Activated T-cell treated with anti-CD3 and anti-CD28 coated beads, Interleukin-2, amount 50 U/mL, for 24 hours (primary cell): Measurements from ENCODE around the gene LTBP1.
"Not testable (repeated sequence)": the region's sequence is repeated elsewhere in the genome, so short reads cannot be mapped to it uniquely, and the experiment has no call there.

Experiments used
- DNase-seq: peaks from one replicate; pipeline ENCODE4 v3.0.0-alpha.2; 2020
- H3K27ac Mint-ChIP-seq: 2 replicates; pipeline ENCODE4 v1.8.0; 2020; ENCODE audit warnings: mild to moderate bottlenecking, mixed read lengths
- H3K27me3 Mint-ChIP-seq: 2 replicates; pipeline ENCODE4 v1.8.0; 2020; ENCODE audit warnings: mixed read lengths
- H3K36me3 Mint-ChIP-seq: 2 replicates; pipeline ENCODE4 v1.8.0; 2020; ENCODE audit warnings: low read depth, mixed read lengths
- H3K4me1 Mint-ChIP-seq: 2 replicates; pipeline ENCODE4 v1.8.0; 2020; ENCODE audit warnings: low read depth, mixed read lengths
- H3K4me3 Mint-ChIP-seq: 2 replicates; pipeline ENCODE4 v1.8.0; 2020; ENCODE audit warnings: mild to moderate bottlenecking, moderate library complexity, mixed read lengths
- H3K9me3 Mint-ChIP-seq: 2 replicates; pipeline ENCODE4 v1.8.0; 2020; ENCODE audit warnings: mixed read lengths

Gene LTBP1

DNA sequence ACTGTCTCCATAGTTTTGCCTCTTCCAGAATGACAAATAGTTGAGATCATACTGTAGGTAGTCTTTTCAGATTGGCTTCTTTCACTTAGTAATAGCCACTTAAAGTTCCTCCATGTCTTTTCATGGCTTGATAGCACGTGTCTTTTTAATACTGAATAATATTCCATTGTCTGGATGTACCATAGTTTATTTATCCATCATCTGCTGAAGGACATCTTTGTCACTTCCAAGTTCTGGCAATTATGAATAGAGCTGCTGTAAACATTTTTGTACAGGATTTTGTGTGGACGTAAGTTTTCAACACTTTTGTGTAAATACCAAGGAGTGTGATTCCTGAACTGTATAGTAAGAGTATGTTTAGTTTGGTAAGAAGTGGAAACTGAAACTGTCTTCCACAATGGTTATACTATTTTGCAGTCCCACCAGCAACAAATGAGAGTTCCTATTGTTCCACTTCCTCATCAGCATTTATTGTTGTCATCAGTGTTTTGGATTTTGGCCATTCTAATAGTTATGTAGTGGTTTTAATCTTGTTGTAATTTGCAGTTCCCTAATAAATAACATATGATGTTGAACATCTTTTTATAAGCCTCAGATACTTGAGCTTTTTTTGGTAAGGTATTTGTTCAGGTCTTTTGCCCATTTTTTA, 18.9 kb downstream of the LTBP1 start:
- H3K27ac Mint-ChIP-seq = no peak overlapping the region
- H3K27me3 Mint-ChIP-seq = peaks cover 4% of the 10 kb centered on the region
- H3K4me3 Mint-ChIP-seq = no peak overlapping the region
- H3K36me3 Mint-ChIP-seq = no peaks in the 10 kb centered on the region
- H3K4me1 Mint-ChIP-seq = no peaks in the 10 kb centered on the region
- DNase-seq = no peak
- no peaks in the 10 kb centered on the region for H3K9me3 Mint-ChIP-seq

GRCh38 chr2:32969444-32970162, 22.9 kb downstream of the LTBP1 start:
- Mint-ChIP-seq H3K4me1 (no peaks in the 10 kb centered on the region), H3K27me3 (peaks cover 12% of the 10 kb centered on the region), H3K9me3 (peaks cover 7% of the 10 kb centered on the region), H3K27ac (no peak overlapping the region), H3K4me3 (no peak overlapping the region), H3K36me3 (no peaks in the 10 kb centered on the region)
- no peak for DNase-seq

DNA sequence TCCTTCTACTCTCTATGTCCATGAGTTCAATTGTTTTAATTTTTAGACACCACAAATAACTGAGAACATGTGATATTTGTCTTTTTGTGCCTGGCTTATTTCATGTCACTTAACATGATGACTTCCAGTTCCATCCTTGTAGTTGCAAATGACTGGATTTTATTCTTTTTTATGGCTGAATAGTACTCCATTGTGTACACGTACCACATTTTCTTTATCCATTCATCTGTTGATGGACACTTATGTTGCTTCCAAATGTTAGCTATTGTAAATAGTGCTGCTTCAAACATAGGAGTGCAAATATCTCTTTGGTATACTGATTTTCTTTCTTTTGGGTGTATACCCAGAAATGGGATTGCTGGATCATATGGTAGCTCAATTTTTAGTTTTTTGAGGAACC, 27.0 kb downstream of the LTBP1 start:
- H3K36me3 Mint-ChIP-seq, H3K4me1 Mint-ChIP-seq, DNase-seq, H3K4me3 Mint-ChIP-seq, H3K27ac Mint-ChIP-seq: not testable (repeated sequence)
- peaks cover 26% of the 10 kb centered on the region for H3K27me3 Mint-ChIP-seq
- H3K9me3 Mint-ChIP-seq = peaks cover 11% of the 10 kb centered on the region

- Mint-ChIP-seq H3K4me3 (no peak overlapping the region), H3K9me3 (peaks cover 11% of the 10 kb centered on the region), H3K4me1 (no peaks in the 10 kb centered on the region), H3K27me3 (peaks cover 29% of the 10 kb centered on the region), H3K36me3 (no peaks in the 10 kb centered on the region), H3K27ac (no peak overlapping the region)
- no peak for DNase-seq
Measured at GRCh38 chr2:32976409-32977063, 29.8 kb downstream of the LTBP1 start.

- Mint-ChIP-seq H3K4me3 (no peak overlapping the region), H3K9me3 (peaks cover 11% of the 10 kb centered on the region), H3K27ac (no peak overlapping the region), H3K27me3 (peaks cover 35% of the 10 kb centered on the region), H3K4me1 (no peaks in the 10 kb centered on the region), H3K36me3 (no peaks in the 10 kb centered on the region)
- DNase-seq = no peak
Measured at GRCh38 chr2:32977228-32977758, 30.5 kb downstream of the LTBP1 start.

DNA sequence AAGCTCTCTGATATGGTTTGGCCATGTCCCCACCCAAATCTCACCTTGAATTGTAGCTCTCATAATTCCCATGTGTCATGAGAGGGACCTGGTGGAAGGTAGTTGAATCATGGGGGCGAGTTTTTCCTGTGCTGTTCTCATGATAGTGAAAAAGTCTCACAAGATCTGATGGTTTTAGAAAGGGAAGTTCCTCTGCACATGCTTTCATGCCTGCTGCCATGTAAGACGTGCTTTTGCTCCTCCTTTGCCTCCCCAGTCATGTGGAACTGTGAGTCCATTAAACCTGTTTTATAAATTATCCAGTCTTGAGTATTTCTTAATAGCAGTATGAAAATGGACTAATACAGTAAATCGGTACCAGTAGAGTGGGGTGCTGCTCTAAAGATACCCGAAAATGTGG, 34.9 kb downstream of the LTBP1 start:
- DNase-seq = no peak
- H3K9me3 Mint-ChIP-seq = no peaks in the 10 kb centered on the region
- no peak overlapping the region for H3K27ac Mint-ChIP-seq
- no peaks in the 10 kb centered on the region for H3K36me3 Mint-ChIP-seq
- H3K4me1 Mint-ChIP-seq = no peaks in the 10 kb centered on the region
- no peak overlapping the region for H3K4me3 Mint-ChIP-seq
- H3K27me3 Mint-ChIP-seq = peaks cover 43% of the 10 kb centered on the region

DNA sequence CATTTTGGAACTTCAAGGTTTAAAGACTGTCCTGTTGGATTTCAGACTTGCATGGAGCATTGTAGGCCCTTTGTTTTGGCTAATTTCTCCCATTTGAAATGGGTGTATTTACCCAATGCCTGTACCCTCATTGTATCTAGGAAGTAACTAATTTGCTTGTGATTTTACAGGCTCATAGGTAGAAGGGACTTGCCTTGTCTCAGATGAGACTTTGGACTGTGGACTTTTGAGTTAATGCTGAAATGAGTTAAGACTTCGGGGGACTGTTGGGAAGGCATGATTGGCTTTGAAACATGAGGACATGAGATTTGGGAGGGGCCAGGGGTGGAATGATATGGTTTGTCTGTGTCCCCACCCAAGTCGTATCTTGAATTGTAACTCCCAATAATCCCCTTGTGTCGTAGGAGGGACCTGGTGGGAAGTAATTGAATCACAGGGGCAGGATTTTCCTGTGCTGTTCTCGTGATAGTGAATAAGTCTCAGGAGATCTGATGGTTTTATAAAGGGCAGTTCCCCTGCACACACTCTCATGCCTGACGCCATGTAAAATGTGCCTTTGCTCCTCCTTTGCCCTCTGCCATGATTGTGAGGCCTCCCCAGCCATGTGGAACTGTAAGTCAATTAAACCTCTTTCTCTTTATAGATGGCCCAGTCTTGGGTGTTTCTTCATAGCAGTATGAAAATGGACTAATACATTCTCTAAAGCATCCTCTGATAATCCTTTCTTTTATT, 36.6 kb downstream of the LTBP1 start:
- not testable (repeated sequence) for H3K36me3 Mint-ChIP-seq, DNase-seq, H3K9me3 Mint-ChIP-seq, H3K4me1 Mint-ChIP-seq, H3K27ac Mint-ChIP-seq, H3K4me3 Mint-ChIP-seq
- peaks cover 45% of the 10 kb centered on the region for H3K27me3 Mint-ChIP-seq

- DNase-seq = no peak
- Mint-ChIP-seq H3K4me3 (no peak overlapping the region), H3K9me3 (no peaks in the 10 kb centered on the region), H3K4me1 (no peaks in the 10 kb centered on the region), H3K27me3 (peaks cover 36% of the 10 kb centered on the region), H3K36me3 (no peaks in the 10 kb centered on the region), H3K27ac (no peak overlapping the region)
Measured at GRCh38 chr2:32986480-32986879, 39.7 kb downstream of the LTBP1 start.

DNA sequence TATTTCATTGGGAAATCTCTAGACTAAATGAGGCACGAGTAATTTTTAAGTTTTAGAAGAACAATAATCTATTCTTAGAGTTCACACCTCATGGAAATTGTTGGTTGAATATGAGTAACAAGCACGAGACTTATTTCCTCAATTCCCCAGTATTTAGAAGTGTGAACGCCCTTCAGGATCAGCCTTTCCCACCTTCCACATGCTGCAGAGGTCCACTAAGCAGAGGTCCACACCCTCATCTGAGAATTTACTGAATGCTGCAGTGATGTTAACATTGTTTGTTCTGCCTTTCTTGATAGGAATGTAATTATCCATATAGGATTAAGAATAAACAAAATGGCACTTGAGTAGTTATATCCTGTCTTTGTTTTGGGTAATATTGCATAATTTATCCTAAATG, 41.8 kb downstream of the LTBP1 start:
- Mint-ChIP-seq H3K27ac (no peak overlapping the region), H3K36me3 (no peaks in the 10 kb centered on the region), H3K27me3 (peaks cover 27% of the 10 kb centered on the region), H3K4me3 (no peak overlapping the region), H3K4me1 (no peaks in the 10 kb centered on the region), H3K9me3 (no peaks in the 10 kb centered on the region)
- DNase-seq = no peak

GRCh38 chr2:32990556-32990955, 43.8 kb downstream of the LTBP1 start:
- Mint-ChIP-seq H3K27me3 (peaks cover 20% of the 10 kb centered on the region), H3K4me3 (no peak overlapping the region), H3K9me3 (no peaks in the 10 kb centered on the region), H3K4me1 (no peaks in the 10 kb centered on the region), H3K36me3 (no peaks in the 10 kb centered on the region), H3K27ac (no peak overlapping the region)
- no peak for DNase-seq

- no peak overlapping the region for H3K4me3 Mint-ChIP-seq
- H3K9me3 Mint-ChIP-seq = no peaks in the 10 kb centered on the region
- H3K27me3 Mint-ChIP-seq = peaks cover 20% of the 10 kb centered on the region
- H3K27ac Mint-ChIP-seq = no peak overlapping the region
- no peaks in the 10 kb centered on the region for H3K4me1 Mint-ChIP-seq
- H3K36me3 Mint-ChIP-seq = no peaks in the 10 kb centered on the region
- DNase-seq = no peak
Measured at GRCh38 chr2:32991091-32991845, 44.5 kb downstream of the LTBP1 start.

GRCh38 chr2:32993005-32993539, 46.3 kb downstream of the LTBP1 start:
- no peak for DNase-seq
- Mint-ChIP-seq H3K36me3 (no peaks in the 10 kb centered on the region), H3K27ac (no peak overlapping the region), H3K4me1 (no peaks in the 10 kb centered on the region), H3K4me3 (no peak overlapping the region), H3K9me3 (no peaks in the 10 kb centered on the region), H3K27me3 (peaks cover 12% of the 10 kb centered on the region)

DNA sequence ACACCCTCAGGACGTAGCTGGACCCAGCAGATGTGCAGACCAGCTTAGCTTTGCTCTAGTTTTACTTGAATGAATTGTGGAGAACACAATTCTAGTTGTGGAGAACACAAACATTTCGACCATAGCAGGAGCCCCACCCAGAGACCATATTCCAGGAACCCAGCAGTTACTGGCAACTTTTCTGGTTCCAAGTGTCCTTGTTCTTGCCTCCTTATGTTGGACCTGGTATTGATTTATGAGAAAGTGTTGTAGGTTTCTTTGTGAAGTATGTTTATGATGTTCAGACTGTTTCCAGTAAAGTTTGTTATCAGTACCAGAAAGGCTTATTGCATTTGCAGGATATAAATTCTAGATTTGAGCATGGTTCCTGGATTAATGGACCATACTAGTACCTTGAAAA, 51.0 kb downstream of the LTBP1 start:
- H3K27me3 Mint-ChIP-seq = peaks cover 5% of the 10 kb centered on the region
- no peaks in the 10 kb centered on the region for H3K4me1 Mint-ChIP-seq
- H3K4me3 Mint-ChIP-seq = no peak overlapping the region
- DNase-seq = no peak
- H3K27ac Mint-ChIP-seq = no peak overlapping the region
- no peaks in the 10 kb centered on the region for H3K9me3 Mint-ChIP-seq
- H3K36me3 Mint-ChIP-seq = no peaks in the 10 kb centered on the region

- Mint-ChIP-seq H3K27me3 (no peaks in the 10 kb centered on the region), H3K4me1 (no peaks in the 10 kb centered on the region), H3K36me3 (no peaks in the 10 kb centered on the region), H3K27ac (no peak overlapping the region), H3K9me3 (no peaks in the 10 kb centered on the region), H3K4me3 (no peak overlapping the region)
- no peak for DNase-seq
Measured at GRCh38 chr2:33000986-33001385, 54.2 kb downstream of the LTBP1 start.
